Breast epithelium (tissue), 4 donors: Measurements from ENCODE around the gene ATP2B2. TPM values are rescaled to one million over a fixed set of nuclear protein-coding genes. Genes with fewer than 3 reads are reported as not detected.

Source experiments
- DNase-seq, 2 donors: peaks; one replicate each; pipeline ENCODE4 v3.0.0-alpha.2; 2019; ENCODE audit warnings: low spot score in 2 of 2
- H3K27ac ChIP-seq, 2 donors: fragments of 200-600 bp; sonication (generic) in 1 of 2; one replicate each; pipeline ENCODE4 v1.5.1; 2016 to 2019; ENCODE audit warnings: mild to moderate bottlenecking in 1 of 2
- H3K27me3 ChIP-seq, 2 donors: fragments of 200-600 bp; sonication (generic) in 1 of 2; one replicate each; pipeline versions ENCODE4 v1.5.1 to v1.6.0; 2017 to 2019; ENCODE audit warnings: control low read depth in 1 of 2, mild to moderate bottlenecking in 1 of 2
- H3K36me3 ChIP-seq: fragments of 200-600 bp; one replicate; pipeline ENCODE4 v1.5.1; 2019
- H3K4me1 ChIP-seq, 2 donors: fragments of 200-600 bp; sonication (generic); one replicate each; pipeline ENCODE4 v1.5.1; 2016 to 2019; ENCODE audit warnings: control low read depth in 1 of 2
- H3K4me3 ChIP-seq, 3 donors: fragments of 200-600 bp; sonication (generic); 1 replicate in 2 of 3; 2 replicates in 1 of 3; pipeline ENCODE4 v1.5.1; 2016 to 2019; ENCODE audit warnings: mild to moderate bottlenecking in 3 of 3, moderate library complexity in 2 of 3
- H3K9me3 ChIP-seq, 2 donors: fragments of 200-600 bp; sonication (generic) in 1 of 2; one replicate each; pipeline ENCODE4 v1.5.1; 2016 to 2019; ENCODE audit warnings: control low read depth in 1 of 2
- POLR2A ChIP-seq: fragments of 450-650 bp; IDR thresholded peaks from one replicate; pipeline ENCODE4 v1.6.1; 2016; ENCODE audit warnings: antibody characterized with exemption, mild to moderate bottlenecking, moderate library complexity
- POLR2AphosphoS5 ChIP-seq, 3 donors: sonication (generic); formaldehyde crosslinking; IDR thresholded peaks; one replicate each; pipeline ENCODE4 v1.6.1; 2017; ENCODE audit warnings: antibody characterized with exemption in 3 of 3
- intact Hi-C: fragments of 100-400 bp; cut with DNase I; formaldehyde crosslinking; loops from one replicate; pipeline ENCODE4 v1.15.1; 2023; ENCODE audit warnings: low total_unique reads
- total RNA-seq, 3 donors: library from RNA; depleted of rRNA; stranded (reverse); fragments of >200 nt; gene quantifications; one replicate each; pipeline ENCODE4 v1.1.0, GENCODE V29; 2016
- TF ChIP-seq, protein P1 (sequence below), 3 donors: fragments of 450-650 bp; IDR thresholded peaks; one replicate each; pipeline ENCODE4 v1.5.1; 2016 to 2017; ENCODE audit warnings: antibody characterized with exemption in 3 of 3, mild to moderate bottlenecking in 3 of 3, moderate library complexity in 3 of 3

ATP2B2 gene
- total RNA-seq, 3 donors from 2014 or later = under 0.01 to 0.15 TPM; not detected in 1

DNA sequence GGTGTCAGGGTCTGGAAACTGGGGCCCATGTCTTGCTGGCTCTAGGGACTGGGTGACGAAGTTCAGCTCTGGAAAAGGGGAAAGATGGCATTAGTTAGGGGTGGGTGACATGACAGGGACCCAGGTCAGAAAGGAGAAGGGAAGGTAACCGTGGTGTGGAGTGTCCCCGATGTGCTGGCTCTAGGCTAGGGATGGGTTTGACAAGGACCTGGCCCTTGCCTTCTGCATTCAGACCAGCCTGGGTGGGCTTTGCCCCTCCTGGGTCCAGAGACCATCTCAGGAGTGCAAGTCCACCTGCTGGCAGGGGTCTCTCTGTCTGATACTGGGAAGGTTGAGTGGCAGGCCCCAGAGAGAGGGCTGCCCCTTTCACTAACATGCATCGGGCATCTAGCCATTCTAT, 28.7 kb upstream of the ATP2B2 start:
- DNase-seq = no peak
- intact Hi-C loops = loop anchor here (5.0 kb wide), 1 partner anchor 1613 kb away; no protein-coding TSS in a partner anchor
- no peaks in the 10 kb centered on the region for H3K27me3 ChIP-seq

DNA sequence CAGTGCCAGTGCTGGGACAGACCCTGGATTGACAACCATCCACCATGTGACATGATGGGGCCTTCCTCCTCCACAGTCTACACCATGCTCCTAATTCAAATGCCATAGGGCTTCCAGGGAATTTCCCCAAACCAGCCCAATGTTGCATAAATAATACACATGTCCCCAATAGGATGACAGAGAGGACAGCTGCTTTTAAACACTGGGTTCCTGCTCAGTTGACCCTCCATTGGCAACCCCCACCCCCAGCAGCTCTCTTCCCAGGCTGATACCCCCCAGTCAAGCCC, 28.3 kb upstream of the ATP2B2 start:
- no peak for DNase-seq
- H3K27ac ChIP-seq = no peak overlapping the region
- no peaks in the 10 kb centered on the region for H3K36me3 ChIP-seq
- H3K9me3 ChIP-seq = no peaks in the 10 kb centered on the region
- H3K27me3 ChIP-seq = no peaks in the 10 kb centered on the region
- H3K4me3 ChIP-seq = no peak overlapping the region
- no peaks in the 10 kb centered on the region for H3K4me1 ChIP-seq
- TF ChIP-seq, protein P1, sequence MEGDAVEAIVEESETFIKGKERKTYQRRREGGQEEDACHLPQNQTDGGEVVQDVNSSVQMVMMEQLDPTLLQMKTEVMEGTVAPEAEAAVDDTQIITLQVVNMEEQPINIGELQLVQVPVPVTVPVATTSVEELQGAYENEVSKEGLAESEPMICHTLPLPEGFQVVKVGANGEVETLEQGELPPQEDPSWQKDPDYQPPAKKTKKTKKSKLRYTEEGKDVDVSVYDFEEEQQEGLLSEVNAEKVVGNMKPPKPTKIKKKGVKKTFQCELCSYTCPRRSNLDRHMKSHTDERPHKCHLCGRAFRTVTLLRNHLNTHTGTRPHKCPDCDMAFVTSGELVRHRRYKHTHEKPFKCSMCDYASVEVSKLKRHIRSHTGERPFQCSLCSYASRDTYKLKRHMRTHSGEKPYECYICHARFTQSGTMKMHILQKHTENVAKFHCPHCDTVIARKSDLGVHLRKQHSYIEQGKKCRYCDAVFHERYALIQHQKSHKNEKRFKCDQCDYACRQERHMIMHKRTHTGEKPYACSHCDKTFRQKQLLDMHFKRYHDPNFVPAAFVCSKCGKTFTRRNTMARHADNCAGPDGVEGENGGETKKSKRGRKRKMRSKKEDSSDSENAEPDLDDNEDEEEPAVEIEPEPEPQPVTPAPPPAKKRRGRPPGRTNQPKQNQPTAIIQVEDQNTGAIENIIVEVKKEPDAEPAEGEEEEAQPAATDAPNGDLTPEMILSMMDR (IDR thresholded peaks at IDR 0.05) = no peak
- TF ChIP-seq POLR2AphosphoS5 (IDR thresholded peaks at IDR 0.05) = no peak
- no peak for TF ChIP-seq POLR2A
- intact Hi-C loops = loop anchor here (5.0 kb wide), 1 partner anchor 1614 kb away; no protein-coding TSS in a partner anchor

More for the DNA sequence above, 28.7 kb upstream of the ATP2B2 start:
- no peak overlapping the region for H3K4me3 ChIP-seq
- H3K36me3 ChIP-seq = no peaks in the 10 kb centered on the region
- H3K27ac ChIP-seq = no peak overlapping the region
- H3K4me1 ChIP-seq = no peaks in the 10 kb centered on the region
- TF ChIP-seq POLR2A (no peak), POLR2AphosphoS5 (IDR thresholded peaks at IDR 0.05) (no peak)
- TF ChIP-seq, protein P1 (IDR thresholded peaks at IDR 0.05) = no peak
- H3K9me3 ChIP-seq = peaks cover 0 to 1% of the 10 kb centered on the region in 2 donors

DNA sequence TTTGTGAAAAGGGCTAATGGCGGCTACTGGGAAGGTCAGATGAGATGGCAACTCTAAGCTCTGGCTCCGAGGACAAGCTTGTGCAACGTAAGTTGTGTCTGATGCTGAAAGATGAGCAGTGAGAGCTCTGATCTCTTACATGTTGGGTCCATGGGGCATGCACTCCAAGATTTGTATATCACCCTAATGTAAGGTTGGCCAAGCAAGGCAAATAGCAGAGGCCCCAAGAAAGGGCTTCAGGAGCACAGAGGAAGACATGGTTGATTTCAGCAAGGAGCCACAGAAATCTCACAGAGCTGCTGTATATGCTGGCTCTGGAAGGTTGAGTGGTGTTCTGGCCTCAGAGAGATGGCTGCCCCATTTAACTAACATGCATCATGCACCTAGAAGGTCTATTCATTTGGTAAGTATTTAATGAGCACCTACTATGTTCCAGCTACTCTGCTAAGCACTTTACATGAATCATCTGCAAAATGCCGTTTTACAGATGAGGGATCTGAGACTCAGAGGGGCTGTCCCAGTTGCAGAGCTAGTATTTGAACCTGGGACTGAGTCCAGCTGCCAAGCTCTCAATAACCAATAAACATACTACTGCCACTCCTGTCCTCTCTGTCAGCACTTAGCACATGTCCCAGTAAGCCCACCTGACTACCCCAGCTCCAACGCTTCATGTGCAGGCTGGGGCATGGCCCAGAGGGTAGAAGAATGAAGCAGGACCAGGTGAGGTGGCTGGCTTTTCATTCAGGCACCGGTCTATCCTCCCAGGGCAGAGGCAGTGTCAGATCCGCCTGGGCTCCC, 27.8 kb upstream of the ATP2B2 start:
- no peak overlapping the region for H3K4me3 ChIP-seq
- no peaks in the 10 kb centered on the region for H3K9me3 ChIP-seq
- H3K36me3 ChIP-seq = no peaks in the 10 kb centered on the region
- no peaks in the 10 kb centered on the region for H3K4me1 ChIP-seq
- DNase-seq = peak in 1 of 2 donors; percentile 31
- H3K27ac ChIP-seq = no peak overlapping the region
- no peaks in the 10 kb centered on the region for H3K27me3 ChIP-seq
- TF ChIP-seq, protein P1 (IDR thresholded peaks at IDR 0.05) = no peak
- intact Hi-C loops = loop anchor here (5.0 kb wide), 1 partner anchor 1614 kb away; no protein-coding TSS in a partner anchor

DNA sequence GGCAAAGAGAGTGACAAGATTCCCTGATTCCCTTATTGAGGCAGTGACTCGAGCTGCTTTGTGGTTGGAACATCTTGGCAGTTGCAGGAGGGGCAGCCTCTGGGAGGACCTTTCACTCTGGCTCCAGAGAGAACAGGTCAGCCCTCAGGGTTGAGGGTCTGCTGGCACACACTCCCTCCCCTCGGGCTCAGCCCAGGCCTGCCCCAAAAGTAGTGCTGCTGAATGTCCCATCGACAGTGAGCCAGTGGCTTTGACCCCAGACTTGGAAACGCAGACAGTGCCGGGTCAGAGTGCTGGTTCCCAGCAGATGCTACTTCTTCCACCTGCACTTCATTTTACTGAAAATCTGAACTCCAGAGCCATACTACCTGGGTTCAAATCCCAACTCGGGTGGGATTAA, 25.6 kb upstream of the ATP2B2 start:
- no peaks in the 10 kb centered on the region for H3K27me3 ChIP-seq
- H3K27ac ChIP-seq = no peak overlapping the region
- intact Hi-C loops = loop anchor here (5.0 kb wide), 1 partner anchor 1616 kb away; no protein-coding TSS in a partner anchor
- H3K4me3 ChIP-seq = no peak overlapping the region
- no peaks in the 10 kb centered on the region for H3K36me3 ChIP-seq
- TF ChIP-seq, protein P1 (IDR thresholded peaks at IDR 0.05) = no peak
- no peak for TF ChIP-seq POLR2A
- no peak for TF ChIP-seq POLR2AphosphoS5 (IDR thresholded peaks at IDR 0.05)
- H3K4me1 ChIP-seq = no peaks in the 10 kb centered on the region
- DNase-seq = peak in 1 of 2 donors; percentile 27
- H3K9me3 ChIP-seq = no peaks in the 10 kb centered on the region

DNA sequence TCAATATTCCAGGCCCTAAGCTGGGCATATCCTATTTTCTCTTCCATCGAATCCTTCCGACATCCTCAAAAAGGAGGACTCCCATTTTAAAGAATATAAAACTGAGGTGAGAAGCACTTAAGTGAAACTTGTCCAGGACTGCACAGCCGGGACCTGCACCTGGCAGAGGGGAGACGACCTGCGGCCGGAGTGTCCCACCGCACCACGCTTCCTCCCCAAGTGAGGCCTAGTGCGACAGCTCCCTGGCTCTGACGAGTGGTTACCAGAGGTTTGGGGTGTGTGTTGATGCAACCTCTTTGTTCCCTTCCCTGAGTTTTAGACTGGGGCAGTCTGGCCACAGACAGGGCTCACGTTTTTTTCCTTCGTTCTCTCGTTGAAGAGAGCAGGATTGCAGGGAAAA, 24.9 kb upstream of the ATP2B2 start:
- Histone ChIP-seq H3K27ac (no peak overlapping the region), H3K9me3 (no peaks in the 10 kb centered on the region), H3K36me3 (no peaks in the 10 kb centered on the region), H3K4me1 (no peaks in the 10 kb centered on the region), H3K27me3 (no peaks in the 10 kb centered on the region), H3K4me3 (no peak overlapping the region)
- TF ChIP-seq POLR2A (no peak), POLR2AphosphoS5 (IDR thresholded peaks at IDR 0.05) (no peak)
- TF ChIP-seq, protein P1 (IDR thresholded peaks at IDR 0.05) = no peak
- intact Hi-C loops = loop anchor here (5.0 kb wide), 1 partner anchor 1617 kb away; no protein-coding TSS in a partner anchor
- peak in 1 of 2 donors; percentile 37 for DNase-seq
